Medulla oblongata (tissue), 1 donor: Measurements from ENCODE around the gene ADAMTSL2.

Source experiments
- DNase-seq: peaks from one replicate; pipeline ENCODE4 v3.0.0-alpha.2; 2015; ENCODE audit errors: extremely low spot score

The ADAMTSL2 gene

GRCh38 chr9:133575186-133576030, 40.9 kb downstream of the ADAMTSL2 start:
- DNase-seq: no peak

- DNase-seq: no peak
Measured at GRCh38 chr9:133576031-133576874, 41.7 kb downstream of the ADAMTSL2 start.

- DNase-seq: no peak
Measured at GRCh38 chr9:133576875-133577736, 42.6 kb downstream of the ADAMTSL2 start.

GRCh38 chr9:133577737-133578112, 43.2 kb downstream of the ADAMTSL2 start:
- no peak for DNase-seq

- DNase-seq: no peak
Measured at GRCh38 chr9:133578524-133579441, 44.3 kb downstream of the ADAMTSL2 start.

- DNase-seq: no peak
Measured at GRCh38 chr9:133579601-133580418, 45.3 kb downstream of the ADAMTSL2 start.

- DNase-seq: no peak
Measured at GRCh38 chr9:133580419-133580738, 45.9 kb downstream of the ADAMTSL2 start.

- DNase-seq: no peak
Measured at GRCh38 chr9:133581011-133581410, 46.5 kb downstream of the ADAMTSL2 start.

GRCh38 chr9:133581513-133582343, 47.2 kb downstream of the ADAMTSL2 start:
- DNase-seq: no peak

- DNase-seq: no peak
Measured at GRCh38 chr9:133582501-133583045, 48.1 kb downstream of the ADAMTSL2 start.

- DNase-seq: no peak
Measured at GRCh38 chr9:133583111-133583510, 48.6 kb downstream of the ADAMTSL2 start.

GRCh38 chr9:133583586-133583985, 49.1 kb downstream of the ADAMTSL2 start:
- no peak for DNase-seq

GRCh38 chr9:133584167-133584558, 49.7 kb downstream of the ADAMTSL2 start:
- no peak for DNase-seq

- peak; percentile 27 for DNase-seq
Measured at GRCh38 chr9:133584559-133585476, 50.3 kb downstream of the ADAMTSL2 start.

GRCh38 chr9:133585481-133586351, 51.2 kb downstream of the ADAMTSL2 start:
- DNase-seq: peak; percentile 16

GRCh38 chr9:133587051-133587450, 52.5 kb downstream of the ADAMTSL2 start:
- DNase-seq: no peak

- DNase-seq: no peak
Measured at GRCh38 chr9:133587466-133587865, 53.0 kb downstream of the ADAMTSL2 start.
